HG03097 (cell line): ENCODE results near the gene NOXO1.
"Not testable (repeated sequence)": the region's sequence is repeated elsewhere in the genome, so short reads cannot be mapped to it uniquely, and the experiment has no call there.

ENCODE experiments used
- ATAC-seq: cut with Tn5 transposase; IDR thresholded peaks from one replicate; pipeline ENCODE4 v1.9.1; 2021; ENCODE audit not compliant: unreplicated experiment, low FRiP score

Gene NOXO1

GRCh38 chr16:1964506-1965395 is 16.5 kb downstream of the NOXO1 start, which contains the start of gene RPS2:
Gene RPS2, minus strand, starts transcription at chr16:1964826. Its CDS starts 201 bp downstream, at chr16:1964625.
- ATAC-seq = peak; percentile 84

GRCh38 chr16:1963806-1964505 is 17.3 kb downstream of the NOXO1 start:
- ATAC-seq = no peak

GRCh38 chr16:1962161-1963153 is 18.8 kb downstream of the NOXO1 start:
- not testable (repeated sequence) for ATAC-seq

GRCh38 chr16:1961651-1962067 is 19.6 kb downstream of the NOXO1 start:
- ATAC-seq = no peak

- no peak for ATAC-seq
Observed at GRCh38 chr16:1960665-1961630, 20.3 kb downstream of the NOXO1 start.

GRCh38 chr16:1959269-1960039 is 21.8 kb downstream of the NOXO1 start, which contains the start of gene NDUFB10:
Gene NDUFB10, plus strand, starts transcription at chr16:1959538. Its CDS starts 87 bp downstream, at chr16:1959625.
- ATAC-seq = peak; percentile 77

GRCh38 chr16:1958715-1959268 is 22.5 kb downstream of the NOXO1 start:
- ATAC-seq = peak; percentile 3

- ATAC-seq = not testable (repeated sequence)
Observed at GRCh38 chr16:1958143-1958491, 23.2 kb downstream of the NOXO1 start.

GRCh38 chr16:1957434-1958142 is 23.7 kb downstream of the NOXO1 start:
- ATAC-seq = not testable (repeated sequence)

- ATAC-seq = no peak
Observed at GRCh38 chr16:1953734-1954133, 27.5 kb downstream of the NOXO1 start.

GRCh38 chr16:1950559-1950958 is 30.7 kb downstream of the NOXO1 start:
- no peak for ATAC-seq

- ATAC-seq = no peak
Observed at GRCh38 chr16:1950047-1950446, 31.2 kb downstream of the NOXO1 start.

GRCh38 chr16:1949507-1949906 is 31.8 kb downstream of the NOXO1 start:
- no peak for ATAC-seq

- ATAC-seq = no peak
Observed at GRCh38 chr16:1947369-1947670, 33.9 kb downstream of the NOXO1 start.

- ATAC-seq = no peak
Observed at GRCh38 chr16:1946495-1947368, 34.5 kb downstream of the NOXO1 start.

- ATAC-seq = no peak
Observed at GRCh38 chr16:1945559-1946391, 35.5 kb downstream of the NOXO1 start.
